ENCODE data around the gene DAD1. TPM values are rescaled to one million over a fixed set of nuclear protein-coding genes. Genes with fewer than 3 reads are reported as not detected.
A peak's percentile ranks its signal among the peaks of the same experiment; 100 is the strongest.
"Not testable (repeated sequence)": the region's sequence is repeated elsewhere in the genome, so short reads cannot be mapped to it uniquely, and the experiment has no call there.

Gene DAD1
- total RNA-seq, 1 donor from 2014 or later = 244 TPM

DNA sequence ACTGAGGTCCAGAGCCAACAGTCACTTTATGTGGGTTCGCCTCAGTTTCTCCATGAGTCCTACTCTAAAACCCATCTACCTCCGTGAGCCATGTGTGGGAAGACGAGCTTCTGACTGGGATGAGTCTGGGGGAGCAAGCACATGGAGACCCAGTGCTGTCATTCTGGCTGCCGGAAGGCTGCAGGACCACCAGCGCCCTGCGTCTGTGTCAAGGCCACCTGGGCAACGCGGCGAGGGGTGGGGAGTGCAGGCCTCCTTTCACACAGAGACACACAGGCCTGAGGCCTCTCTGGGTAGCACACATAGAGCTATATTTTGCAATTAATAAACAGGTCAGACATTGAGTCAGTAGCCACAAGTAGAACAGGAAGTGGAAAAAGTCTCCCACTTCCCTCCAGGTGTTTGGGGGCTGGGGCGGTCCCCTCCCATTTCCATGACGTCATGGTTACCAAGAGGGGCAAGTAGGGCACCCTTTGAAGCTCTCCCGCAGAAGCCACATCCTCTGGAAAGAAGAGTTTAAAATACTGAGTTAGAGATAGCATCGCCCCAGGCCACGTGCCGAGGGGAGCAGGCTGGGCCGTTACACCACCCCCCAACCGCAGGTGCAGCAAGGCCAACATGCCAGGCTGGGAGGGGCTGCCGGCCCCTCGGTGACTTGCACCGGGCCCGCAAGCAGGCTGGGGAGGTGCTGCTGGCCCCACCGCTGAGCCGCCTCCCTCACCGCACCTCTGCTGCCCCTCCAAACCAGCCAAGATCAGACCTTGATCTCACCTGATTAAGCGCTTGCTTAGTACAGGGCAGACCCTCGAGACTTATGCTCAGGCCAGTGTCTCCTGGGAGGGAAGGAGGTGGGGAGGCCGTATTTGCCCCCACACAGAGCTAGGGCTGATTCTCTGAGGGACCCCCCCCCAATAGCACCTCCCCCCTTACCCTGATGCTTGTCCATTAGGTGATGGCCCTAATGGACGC lies 32.7 kb downstream of the DAD1 start:
- Histone ChIP-seq H3K9ac (ENCODE audit: low read depth in 1 of 3, low read length in 3 of 3) (peak overlapping the region; percentile 55 to 71 (median 61)), H3K27ac (ENCODE audit: low read depth, low read length) (peak overlapping the region; percentile 26), H3K4me3 (ENCODE audit: low read length in 3 of 3) (peak overlapping the region; percentile 29 to 60 (median 35))

DNA sequence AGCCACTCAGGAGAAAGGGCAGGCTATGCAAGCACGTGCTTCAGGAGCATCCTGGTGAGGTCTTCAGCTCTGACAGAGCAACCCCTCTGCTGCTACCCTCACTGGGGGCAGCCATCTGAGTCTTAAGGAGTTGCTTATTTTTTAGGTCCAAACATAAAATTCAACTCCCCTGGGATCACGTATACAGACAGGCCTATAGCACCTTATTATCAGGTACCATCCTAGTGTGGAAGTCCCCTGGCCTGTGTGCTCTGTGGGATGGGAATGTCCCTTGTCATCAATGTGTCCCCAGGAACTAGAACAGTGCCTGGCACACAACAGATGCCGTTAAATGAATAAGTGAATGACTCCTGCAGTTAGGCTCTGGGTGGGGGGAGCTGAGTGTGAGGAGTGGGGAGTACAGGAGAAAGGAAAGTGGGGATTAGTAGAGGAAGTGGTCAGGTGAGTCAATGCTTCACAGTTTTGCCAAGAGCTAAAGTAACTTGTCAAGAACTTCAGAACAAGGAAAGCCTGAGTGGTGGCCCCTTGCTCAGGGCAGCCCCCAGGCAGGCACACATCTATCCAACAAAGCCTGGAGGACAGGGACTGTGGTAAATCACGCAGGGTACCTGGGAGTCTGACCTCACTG lies 33.5 kb downstream of the DAD1 start:
- Histone ChIP-seq H3K4me3 (ENCODE audit: low read length in 3 of 3) (no peak overlapping the region), H3K4me1 (ENCODE audit: control insufficient read depth in 3 of 3, insufficient read depth in 3 of 3, low read length in 3 of 3) (peaks cover 22 to 26% (median 22%) of the 10 kb centered on the region in 3 donors), H3K9me3 (ENCODE audit: control insufficient read depth in 3 of 3, low read length in 3 of 3) (no peaks in the 10 kb centered on the region), H3K27ac (ENCODE audit: low read depth, low read length) (no peak overlapping the region), H3K27me3 (ENCODE audit: control insufficient read depth in 3 of 3, insufficient read depth in 3 of 3, low read length in 3 of 3) (no peaks in the 10 kb centered on the region), H3K36me3 (ENCODE audit: control insufficient read depth in 3 of 3, insufficient read depth in 3 of 3, low read length in 3 of 3) (no peaks in the 10 kb centered on the region), H3K9ac (ENCODE audit: low read depth in 1 of 3, low read length in 3 of 3) (no peak overlapping the region)

More for the DNA sequence above, 32.7 kb downstream of the DAD1 start:
- Histone ChIP-seq H3K36me3 (ENCODE audit: control insufficient read depth in 3 of 3, insufficient read depth in 3 of 3, low read length in 3 of 3) (no peaks in the 10 kb centered on the region), H3K4me1 (ENCODE audit: control insufficient read depth in 3 of 3, insufficient read depth in 3 of 3, low read length in 3 of 3) (peaks cover 18 to 22% (median 18%) of the 10 kb centered on the region in 3 donors), H3K9me3 (ENCODE audit: control insufficient read depth in 3 of 3, low read length in 3 of 3) (no peaks in the 10 kb centered on the region), H3K27me3 (ENCODE audit: control insufficient read depth in 3 of 3, insufficient read depth in 3 of 3, low read length in 3 of 3) (no peaks in the 10 kb centered on the region)

DNA sequence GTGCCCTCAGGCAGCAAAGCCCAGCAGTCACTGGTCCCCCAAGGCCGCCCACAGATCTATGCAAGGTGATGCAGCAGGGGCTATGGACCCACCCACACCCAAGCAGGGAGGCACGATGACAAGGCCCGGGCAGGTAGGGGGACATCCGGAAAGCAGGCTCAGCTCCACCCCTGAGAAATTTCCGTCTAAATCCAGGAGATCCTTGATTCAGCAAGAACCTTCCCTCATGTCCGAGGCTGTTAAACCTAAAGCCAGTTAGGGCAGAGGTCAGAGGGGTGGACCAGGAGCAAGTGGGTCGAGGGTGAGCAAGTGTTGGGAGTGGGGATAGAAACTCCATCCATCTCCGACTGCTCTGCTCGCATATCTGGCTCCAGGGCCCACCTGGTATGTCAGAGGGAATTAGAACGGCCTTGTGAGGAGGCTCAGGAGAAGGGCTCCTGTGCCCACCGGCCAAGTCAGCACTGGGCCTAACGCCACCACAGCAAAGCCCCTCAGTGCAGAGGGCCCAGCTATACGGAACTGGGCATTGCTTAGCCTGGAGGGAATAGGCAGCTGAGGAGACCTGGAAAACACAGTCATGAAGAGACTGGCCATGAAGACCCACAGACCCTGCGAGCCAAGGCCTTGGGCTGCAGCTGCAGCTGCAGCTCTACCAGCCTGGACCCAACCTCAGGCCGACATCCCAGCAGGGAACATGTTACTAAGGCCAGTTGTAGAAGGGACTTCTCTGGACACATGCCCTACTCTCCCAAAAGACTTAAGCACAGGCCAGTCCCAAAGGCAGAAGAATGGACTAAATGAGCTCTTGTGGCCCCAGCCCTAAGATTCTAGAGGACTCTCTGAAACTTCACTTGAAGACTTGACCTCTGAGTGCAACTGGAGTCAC lies 34.3 kb downstream of the DAD1 start:
- peak overlapping the region in 1 of 3 donors; percentile 25 for H3K9ac ChIP-seq (ENCODE audit: low read depth in 1 of 3, low read length in 3 of 3)
- H3K27ac ChIP-seq (ENCODE audit: low read depth, low read length) = no peak overlapping the region
- H3K4me1 ChIP-seq (ENCODE audit: control insufficient read depth in 3 of 3, insufficient read depth in 3 of 3, low read length in 3 of 3) = peaks cover 28 to 34% (median 30%) of the 10 kb centered on the region in 3 donors
- no peak overlapping the region for H3K4me3 ChIP-seq (ENCODE audit: low read length in 3 of 3)
- no peaks in the 10 kb centered on the region for H3K27me3 ChIP-seq (ENCODE audit: control insufficient read depth in 3 of 3, insufficient read depth in 3 of 3, low read length in 3 of 3)
- H3K36me3 ChIP-seq (ENCODE audit: control insufficient read depth in 3 of 3, insufficient read depth in 3 of 3, low read length in 3 of 3) = no peaks in the 10 kb centered on the region
- no peaks in the 10 kb centered on the region for H3K9me3 ChIP-seq (ENCODE audit: control insufficient read depth in 3 of 3, low read length in 3 of 3)

DNA sequence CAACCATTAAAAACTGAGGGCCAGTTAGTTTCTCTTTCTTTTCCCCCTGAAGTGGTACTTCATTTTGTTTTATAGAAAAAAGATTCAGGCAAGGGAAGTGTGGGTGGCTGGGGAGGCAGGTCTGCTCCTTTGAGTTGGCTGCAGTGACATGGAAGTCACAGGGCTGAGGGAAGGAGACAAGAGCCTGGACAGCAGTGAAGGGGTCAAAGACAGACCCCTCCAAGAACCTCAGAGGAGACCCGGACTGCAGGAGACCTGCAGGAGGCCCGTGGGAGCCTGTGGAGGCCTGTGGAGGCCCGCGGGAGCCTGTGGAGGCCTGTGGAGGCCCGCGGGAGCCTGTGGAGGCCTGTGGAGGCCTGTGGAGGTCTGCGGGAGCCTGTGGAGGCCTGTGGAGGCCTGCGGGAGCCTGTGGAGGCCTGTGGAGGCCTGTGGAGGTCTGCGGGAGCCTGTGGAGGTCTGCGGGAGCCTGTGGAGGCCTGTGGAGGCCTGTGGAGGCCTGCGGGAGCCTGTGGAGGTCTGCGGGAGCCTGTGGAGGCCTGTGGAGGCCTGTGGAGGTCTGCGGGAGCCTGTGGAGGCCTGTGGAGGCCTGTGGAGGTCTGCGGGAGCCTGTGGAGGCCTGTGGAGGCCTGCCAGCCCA lies 35.0 kb downstream of the DAD1 start:
- not testable (repeated sequence) for H3K27me3 ChIP-seq (ENCODE audit: control insufficient read depth in 3 of 3, insufficient read depth in 3 of 3, low read length in 3 of 3); H3K36me3 ChIP-seq (ENCODE audit: control insufficient read depth in 3 of 3, insufficient read depth in 3 of 3, low read length in 3 of 3); H3K9ac ChIP-seq (ENCODE audit: low read depth in 1 of 3, low read length in 3 of 3); H3K27ac ChIP-seq (ENCODE audit: low read depth, low read length); H3K4me3 ChIP-seq (ENCODE audit: low read length in 3 of 3); H3K9me3 ChIP-seq (ENCODE audit: control insufficient read depth in 3 of 3, low read length in 3 of 3)
- H3K4me1 ChIP-seq (ENCODE audit: control insufficient read depth in 3 of 3, insufficient read depth in 3 of 3, low read length in 3 of 3) = peaks cover 25 to 32% (median 30%) of the 10 kb centered on the region in 3 donors

DNA sequence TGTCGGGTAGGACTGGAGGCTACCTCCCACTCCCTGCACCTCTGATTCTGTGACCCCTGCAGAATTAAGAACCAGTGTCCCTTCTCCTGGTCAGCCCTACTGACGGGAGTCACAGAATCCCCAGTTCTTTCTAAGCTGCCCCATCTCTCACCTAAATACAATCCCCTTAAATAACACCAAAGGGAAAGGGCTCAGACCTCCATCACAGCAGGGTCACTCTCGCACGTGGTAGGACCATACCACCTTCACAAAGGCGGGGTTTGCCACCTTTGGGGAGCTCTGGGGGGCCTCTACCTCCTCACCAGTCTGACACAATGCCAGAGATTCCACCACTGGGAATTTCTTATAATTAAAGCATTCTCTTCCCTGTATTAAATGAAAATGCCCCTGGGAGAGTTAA lies 35.6 kb downstream of the DAD1 start:
- peaks cover 25 to 32% (median 25%) of the 10 kb centered on the region in 3 donors for H3K4me1 ChIP-seq (ENCODE audit: control insufficient read depth in 3 of 3, insufficient read depth in 3 of 3, low read length in 3 of 3)
- H3K36me3 ChIP-seq (ENCODE audit: control insufficient read depth in 3 of 3, insufficient read depth in 3 of 3, low read length in 3 of 3) = no peaks in the 10 kb centered on the region
- no peak overlapping the region for H3K9ac ChIP-seq (ENCODE audit: low read depth in 1 of 3, low read length in 3 of 3)
- H3K27me3 ChIP-seq (ENCODE audit: control insufficient read depth in 3 of 3, insufficient read depth in 3 of 3, low read length in 3 of 3) = no peaks in the 10 kb centered on the region
- no peak overlapping the region for H3K4me3 ChIP-seq (ENCODE audit: low read length in 3 of 3)
- no peak overlapping the region for H3K27ac ChIP-seq (ENCODE audit: low read depth, low read length)
- H3K9me3 ChIP-seq (ENCODE audit: control insufficient read depth in 3 of 3, low read length in 3 of 3) = no peaks in the 10 kb centered on the region

DNA sequence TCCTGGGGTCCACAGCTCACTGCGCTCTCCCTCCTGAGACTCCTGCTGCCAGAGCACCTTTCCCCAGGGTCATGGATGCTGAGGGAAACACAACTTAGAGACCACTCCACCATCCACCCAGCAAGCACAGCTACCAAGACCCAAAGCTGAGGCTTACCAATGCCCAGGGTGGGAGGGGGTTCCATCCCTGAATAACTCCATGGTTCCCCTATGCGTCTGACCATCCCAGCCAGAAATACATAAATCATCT lies 36.3 kb downstream of the DAD1 start:
- no peak overlapping the region for H3K27ac ChIP-seq (ENCODE audit: low read depth, low read length)
- peaks cover 24 to 37% (median 25%) of the 10 kb centered on the region in 3 donors for H3K4me1 ChIP-seq (ENCODE audit: control insufficient read depth in 3 of 3, insufficient read depth in 3 of 3, low read length in 3 of 3)

DNA sequence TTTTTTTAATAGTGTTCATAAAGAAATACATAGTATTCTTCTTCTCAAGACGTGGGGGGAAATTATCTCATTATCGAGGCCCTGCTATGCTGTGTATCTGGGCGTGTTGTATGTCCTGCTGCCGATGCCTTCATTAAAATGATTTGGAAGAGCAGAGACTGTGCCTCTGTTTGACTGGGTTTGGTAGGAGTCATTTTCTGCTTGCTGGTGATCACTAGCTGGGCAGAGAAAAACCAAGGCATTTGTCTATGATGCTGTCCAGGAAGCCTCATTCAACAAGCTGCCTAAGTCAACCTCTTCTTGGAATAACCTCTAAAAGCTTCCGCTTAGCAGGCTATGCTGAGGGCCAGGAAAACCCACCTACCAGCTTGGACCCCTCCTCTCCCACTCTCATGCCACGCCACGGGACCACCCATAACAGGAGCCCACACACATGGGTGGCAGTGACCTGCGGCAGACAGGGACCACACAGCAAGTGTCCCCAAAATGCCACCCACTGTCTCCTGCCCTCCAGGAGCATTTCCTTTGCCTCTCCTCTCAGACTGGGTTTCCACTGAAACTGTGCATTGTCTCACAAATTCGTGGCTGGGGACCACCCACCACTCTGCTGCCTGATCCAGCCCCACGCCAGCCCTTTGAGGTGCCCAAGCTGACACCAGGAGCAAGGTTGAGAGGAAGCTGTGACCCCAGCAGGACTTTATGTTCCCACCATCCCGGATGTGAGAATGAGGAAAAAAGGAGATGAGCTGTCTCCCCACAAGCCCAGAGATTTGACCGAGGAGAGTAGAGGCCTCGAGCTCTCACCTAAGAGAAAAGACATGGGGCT lies 36.8 kb downstream of the DAD1 start:
- Histone ChIP-seq H3K27me3 (ENCODE audit: control insufficient read depth in 3 of 3, insufficient read depth in 3 of 3, low read length in 3 of 3) (no peaks in the 10 kb centered on the region), H3K4me1 (ENCODE audit: control insufficient read depth in 3 of 3, insufficient read depth in 3 of 3, low read length in 3 of 3) (peaks cover 24 to 40% (median 27%) of the 10 kb centered on the region in 3 donors), H3K4me3 (ENCODE audit: low read length in 3 of 3) (no peak overlapping the region), H3K36me3 (ENCODE audit: control insufficient read depth in 3 of 3, insufficient read depth in 3 of 3, low read length in 3 of 3) (no peaks in the 10 kb centered on the region), H3K27ac (ENCODE audit: low read depth, low read length) (no peak overlapping the region), H3K9ac (ENCODE audit: low read depth in 1 of 3, low read length in 3 of 3) (no peak overlapping the region), H3K9me3 (ENCODE audit: control insufficient read depth in 3 of 3, low read length in 3 of 3) (no peaks in the 10 kb centered on the region)

More for the DNA sequence above, 36.3 kb downstream of the DAD1 start:
- Histone ChIP-seq H3K36me3 (ENCODE audit: control insufficient read depth in 3 of 3, insufficient read depth in 3 of 3, low read length in 3 of 3) (no peaks in the 10 kb centered on the region), H3K9me3 (ENCODE audit: control insufficient read depth in 3 of 3, low read length in 3 of 3) (no peaks in the 10 kb centered on the region), H3K9ac (ENCODE audit: low read depth in 1 of 3, low read length in 3 of 3) (no peak overlapping the region), H3K4me3 (ENCODE audit: low read length in 3 of 3) (no peak overlapping the region), H3K27me3 (ENCODE audit: control insufficient read depth in 3 of 3, insufficient read depth in 3 of 3, low read length in 3 of 3) (no peaks in the 10 kb centered on the region)

DNA sequence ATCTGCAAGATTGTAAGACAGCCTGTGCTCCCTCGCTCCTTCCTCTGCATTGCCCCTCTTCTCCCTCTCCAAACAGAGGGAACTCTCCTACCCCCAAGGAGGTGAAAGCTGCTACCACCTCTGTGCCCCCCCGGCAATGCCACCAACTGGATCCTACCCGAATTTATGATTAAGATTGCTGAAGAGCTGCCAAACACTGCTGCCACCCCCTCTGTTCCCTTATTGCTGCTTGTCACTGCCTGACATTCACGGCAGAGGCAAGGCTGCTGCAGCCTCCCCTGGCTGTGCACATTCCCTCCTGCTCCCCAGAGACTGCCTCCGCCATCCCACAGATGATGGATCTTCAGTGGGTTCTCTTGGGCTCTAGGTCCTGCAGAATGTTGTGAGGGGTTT lies 37.4 kb downstream of the DAD1 start:
- H3K9me3 ChIP-seq (ENCODE audit: control insufficient read depth in 3 of 3, low read length in 3 of 3) = no peaks in the 10 kb centered on the region
- peaks cover 24 to 40% (median 27%) of the 10 kb centered on the region in 3 donors for H3K4me1 ChIP-seq (ENCODE audit: control insufficient read depth in 3 of 3, insufficient read depth in 3 of 3, low read length in 3 of 3)
- H3K9ac ChIP-seq (ENCODE audit: low read depth in 1 of 3, low read length in 3 of 3) = no peak overlapping the region

More for the DNA sequence above, 37.4 kb downstream of the DAD1 start:
- H3K27me3 ChIP-seq (ENCODE audit: control insufficient read depth in 3 of 3, insufficient read depth in 3 of 3, low read length in 3 of 3) = no peaks in the 10 kb centered on the region
- H3K27ac ChIP-seq (ENCODE audit: low read depth, low read length) = no peak overlapping the region
- no peak overlapping the region for H3K4me3 ChIP-seq (ENCODE audit: low read length in 3 of 3)
- no peaks in the 10 kb centered on the region for H3K36me3 ChIP-seq (ENCODE audit: control insufficient read depth in 3 of 3, insufficient read depth in 3 of 3, low read length in 3 of 3)
